ENCODE measurements around the gene GAL3ST3.

Gene GAL3ST3

DNA sequence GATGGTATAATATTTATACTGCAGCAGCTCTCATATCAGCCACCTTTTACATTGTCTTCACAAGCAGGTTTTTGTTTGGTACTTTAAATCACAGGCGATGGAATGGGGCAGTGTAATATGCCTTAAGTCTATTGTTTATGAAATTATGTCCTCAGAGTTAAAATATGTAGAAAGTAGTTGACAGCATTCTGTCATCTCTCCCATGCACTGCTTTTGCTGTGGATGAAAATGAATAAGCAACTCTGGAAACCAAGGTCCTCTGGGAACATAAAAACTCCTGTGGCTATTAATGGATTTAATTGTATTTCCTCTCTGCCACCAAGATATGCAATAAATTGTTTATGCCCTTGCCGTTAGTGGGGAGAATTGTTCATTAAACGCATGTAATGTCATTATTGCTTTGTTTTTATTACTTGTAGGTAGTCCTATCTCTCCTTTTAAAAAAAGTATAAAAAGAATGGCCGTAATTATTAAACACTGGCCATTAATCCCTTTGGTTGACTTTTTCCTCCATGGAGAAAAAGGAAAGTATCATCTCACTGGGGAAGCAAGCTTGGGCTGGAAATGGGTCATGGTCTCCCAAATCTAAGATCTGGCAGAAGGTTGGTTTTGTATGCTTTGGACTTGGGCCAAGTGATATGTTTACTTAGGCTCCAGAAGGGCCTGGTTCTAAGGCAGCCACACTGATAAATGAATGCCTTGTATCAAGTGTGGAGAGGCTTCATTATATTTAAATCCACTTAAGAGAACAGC is 34.2 kb upstream of the GAL3ST3 start:
- peak; percentile 10; the same call in 1 of the 3 replicates for ATAC-seq
- TF ChIP-seq ZNF70 (CRISPR knock-in tag; IDR thresholded peaks at IDR 0.05) (0 out of 2 replicates have a peak, but pooled peaks have one; percentile 4), ZFP3 (CRISPR knock-in tag; IDR thresholded peaks at IDR 0.05) (no peak), TCF4 (CRISPR knock-in tag; IDR thresholded peaks at IDR 0.05; ENCODE audit: borderline replicate concordance) (peak; percentile 85), ZNF8 (CRISPR knock-in tag; IDR thresholded peaks at IDR 0.05) (no peak), ZFP30 (CRISPR knock-in tag; IDR thresholded peaks at IDR 0.05) (no peak), ESRRG (CRISPR knock-in tag; IDR thresholded peaks at IDR 0.05) (no peak), ISL1 (CRISPR knock-in tag; IDR thresholded peaks at IDR 0.05) (peak; percentile 84), SNAI2 (CRISPR knock-in tag; IDR thresholded peaks at IDR 0.05) (no peak), RARB (CRISPR knock-in tag; IDR thresholded peaks at IDR 0.05) (no peak), OSR1 (CRISPR knock-in tag; IDR thresholded peaks at IDR 0.05) (no peak), ARNTL (CRISPR knock-in tag; IDR thresholded peaks at IDR 0.05; ENCODE audit: borderline replicate concordance, low read depth) (no peak), ZNF565 (CRISPR knock-in tag; conservative IDR thresholded peaks at IDR 0.05; ENCODE audit: low read depth) (peak; percentile 76; the same call in 1 of the 2 replicates), GLIS3 (CRISPR knock-in tag; IDR thresholded peaks at IDR 0.05) (no peak), TOX (CRISPR knock-in tag; IDR thresholded peaks at IDR 0.05; ENCODE audit: borderline replicate concordance) (no peak)
- TF ChIP-seq, protein P1, sequence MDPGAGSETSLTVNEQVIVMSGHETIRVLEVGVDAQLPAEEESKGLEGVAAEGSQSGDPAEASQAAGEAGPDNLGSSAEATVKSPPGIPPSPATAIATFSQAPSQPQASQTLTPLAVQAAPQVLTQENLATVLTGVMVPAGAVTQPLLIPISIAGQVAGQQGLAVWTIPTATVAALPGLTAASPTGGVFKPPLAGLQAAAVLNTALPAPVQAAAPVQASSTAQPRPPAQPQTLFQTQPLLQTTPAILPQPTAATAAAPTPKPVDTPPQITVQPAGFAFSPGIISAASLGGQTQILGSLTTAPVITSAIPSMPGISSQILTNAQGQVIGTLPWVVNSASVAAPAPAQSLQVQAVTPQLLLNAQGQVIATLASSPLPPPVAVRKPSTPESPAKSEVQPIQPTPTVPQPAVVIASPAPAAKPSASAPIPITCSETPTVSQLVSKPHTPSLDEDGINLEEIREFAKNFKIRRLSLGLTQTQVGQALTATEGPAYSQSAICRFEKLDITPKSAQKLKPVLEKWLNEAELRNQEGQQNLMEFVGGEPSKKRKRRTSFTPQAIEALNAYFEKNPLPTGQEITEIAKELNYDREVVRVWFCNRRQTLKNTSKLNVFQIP (CRISPR knock-in tag; IDR thresholded peaks at IDR 0.05; ENCODE audit: borderline replicate concordance, low read depth): no peak
- TF ChIP-seq, protein P2, sequence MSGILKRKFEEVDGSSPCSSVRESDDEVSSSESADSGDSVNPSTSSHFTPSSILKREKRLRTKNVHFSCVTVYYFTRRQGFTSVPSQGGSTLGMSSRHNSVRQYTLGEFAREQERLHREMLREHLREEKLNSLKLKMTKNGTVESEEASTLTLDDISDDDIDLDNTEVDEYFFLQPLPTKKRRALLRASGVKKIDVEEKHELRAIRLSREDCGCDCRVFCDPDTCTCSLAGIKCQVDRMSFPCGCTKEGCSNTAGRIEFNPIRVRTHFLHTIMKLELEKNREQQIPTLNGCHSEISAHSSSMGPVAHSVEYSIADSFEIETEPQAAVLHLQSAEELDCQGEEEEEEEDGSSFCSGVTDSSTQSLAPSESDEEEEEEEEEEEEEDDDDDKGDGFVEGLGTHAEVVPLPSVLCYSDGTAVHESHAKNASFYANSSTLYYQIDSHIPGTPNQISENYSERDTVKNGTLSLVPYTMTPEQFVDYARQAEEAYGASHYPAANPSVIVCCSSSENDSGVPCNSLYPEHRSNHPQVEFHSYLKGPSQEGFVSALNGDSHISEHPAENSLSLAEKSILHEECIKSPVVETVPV (CRISPR knock-in tag; IDR thresholded peaks at IDR 0.05): peak; percentile 67; the same call in 1 of the 2 replicates
- TF ChIP-seq, protein P3, sequence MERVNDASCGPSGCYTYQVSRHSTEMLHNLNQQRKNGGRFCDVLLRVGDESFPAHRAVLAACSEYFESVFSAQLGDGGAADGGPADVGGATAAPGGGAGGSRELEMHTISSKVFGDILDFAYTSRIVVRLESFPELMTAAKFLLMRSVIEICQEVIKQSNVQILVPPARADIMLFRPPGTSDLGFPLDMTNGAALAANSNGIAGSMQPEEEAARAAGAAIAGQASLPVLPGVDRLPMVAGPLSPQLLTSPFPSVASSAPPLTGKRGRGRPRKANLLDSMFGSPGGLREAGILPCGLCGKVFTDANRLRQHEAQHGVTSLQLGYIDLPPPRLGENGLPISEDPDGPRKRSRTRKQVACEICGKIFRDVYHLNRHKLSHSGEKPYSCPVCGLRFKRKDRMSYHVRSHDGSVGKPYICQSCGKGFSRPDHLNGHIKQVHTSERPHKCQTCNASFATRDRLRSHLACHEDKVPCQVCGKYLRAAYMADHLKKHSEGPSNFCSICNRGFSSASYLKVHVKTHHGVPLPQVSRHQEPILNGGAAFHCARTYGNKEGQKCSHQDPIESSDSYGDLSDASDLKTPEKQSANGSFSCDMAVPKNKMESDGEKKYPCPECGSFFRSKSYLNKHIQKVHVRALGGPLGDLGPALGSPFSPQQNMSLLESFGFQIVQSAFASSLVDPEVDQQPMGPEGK (CRISPR knock-in tag; IDR thresholded peaks at IDR 0.05; ENCODE audit: borderline replicate concordance): no peak
- TF ChIP-seq, protein P4, sequence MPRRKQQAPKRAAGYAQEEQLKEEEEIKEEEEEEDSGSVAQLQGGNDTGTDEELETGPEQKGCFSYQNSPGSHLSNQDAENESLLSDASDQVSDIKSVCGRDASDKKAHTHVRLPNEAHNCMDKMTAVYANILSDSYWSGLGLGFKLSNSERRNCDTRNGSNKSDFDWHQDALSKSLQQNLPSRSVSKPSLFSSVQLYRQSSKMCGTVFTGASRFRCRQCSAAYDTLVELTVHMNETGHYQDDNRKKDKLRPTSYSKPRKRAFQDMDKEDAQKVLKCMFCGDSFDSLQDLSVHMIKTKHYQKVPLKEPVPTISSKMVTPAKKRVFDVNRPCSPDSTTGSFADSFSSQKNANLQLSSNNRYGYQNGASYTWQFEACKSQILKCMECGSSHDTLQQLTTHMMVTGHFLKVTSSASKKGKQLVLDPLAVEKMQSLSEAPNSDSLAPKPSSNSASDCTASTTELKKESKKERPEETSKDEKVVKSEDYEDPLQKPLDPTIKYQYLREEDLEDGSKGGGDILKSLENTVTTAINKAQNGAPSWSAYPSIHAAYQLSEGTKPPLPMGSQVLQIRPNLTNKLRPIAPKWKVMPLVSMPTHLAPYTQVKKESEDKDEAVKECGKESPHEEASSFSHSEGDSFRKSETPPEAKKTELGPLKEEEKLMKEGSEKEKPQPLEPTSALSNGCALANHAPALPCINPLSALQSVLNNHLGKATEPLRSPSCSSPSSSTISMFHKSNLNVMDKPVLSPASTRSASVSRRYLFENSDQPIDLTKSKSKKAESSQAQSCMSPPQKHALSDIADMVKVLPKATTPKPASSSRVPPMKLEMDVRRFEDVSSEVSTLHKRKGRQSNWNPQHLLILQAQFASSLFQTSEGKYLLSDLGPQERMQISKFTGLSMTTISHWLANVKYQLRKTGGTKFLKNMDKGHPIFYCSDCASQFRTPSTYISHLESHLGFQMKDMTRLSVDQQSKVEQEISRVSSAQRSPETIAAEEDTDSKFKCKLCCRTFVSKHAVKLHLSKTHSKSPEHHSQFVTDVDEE (CRISPR knock-in tag; IDR thresholded peaks at IDR 0.05): peak; percentile 77; the same call in 1 of the 2 replicates
- TF ChIP-seq, protein P5, sequence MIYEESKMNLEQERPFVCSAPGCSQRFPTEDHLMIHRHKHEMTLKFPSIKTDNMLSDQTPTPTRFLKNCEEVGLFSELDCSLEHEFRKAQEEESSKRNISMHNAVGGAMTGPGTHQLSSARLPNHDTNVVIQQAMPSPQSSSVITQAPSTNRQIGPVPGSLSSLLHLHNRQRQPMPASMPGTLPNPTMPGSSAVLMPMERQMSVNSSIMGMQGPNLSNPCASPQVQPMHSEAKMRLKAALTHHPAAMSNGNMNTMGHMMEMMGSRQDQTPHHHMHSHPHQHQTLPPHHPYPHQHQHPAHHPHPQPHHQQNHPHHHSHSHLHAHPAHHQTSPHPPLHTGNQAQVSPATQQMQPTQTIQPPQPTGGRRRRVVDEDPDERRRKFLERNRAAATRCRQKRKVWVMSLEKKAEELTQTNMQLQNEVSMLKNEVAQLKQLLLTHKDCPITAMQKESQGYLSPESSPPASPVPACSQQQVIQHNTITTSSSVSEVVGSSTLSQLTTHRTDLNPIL (CRISPR knock-in tag; IDR thresholded peaks at IDR 0.05; ENCODE audit: low read depth): no peak

DNA sequence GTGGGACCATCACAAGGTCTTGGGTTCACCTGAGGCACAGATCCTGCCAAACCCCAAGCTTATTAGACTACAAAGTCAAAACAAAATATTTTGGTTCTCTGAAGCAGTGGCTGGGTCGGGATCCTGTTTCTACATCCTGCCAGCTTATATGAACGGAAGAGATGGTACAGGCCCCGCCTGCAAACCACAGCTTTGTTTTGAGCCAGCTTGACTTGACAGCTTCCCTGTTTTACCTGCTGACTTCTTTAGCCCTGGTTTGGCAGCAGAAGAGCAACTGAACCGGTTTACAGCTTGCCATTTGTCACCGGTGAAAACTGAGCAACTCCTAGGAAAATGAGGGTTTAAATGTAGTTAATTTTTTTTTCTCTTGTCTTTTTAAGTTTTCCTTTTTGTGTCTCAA is 32.5 kb upstream of the GAL3ST3 start:
- peak; percentile 65 for ATAC-seq

More for the DNA sequence above, 32.5 kb upstream of the GAL3ST3 start:
- TF ChIP-seq ARNTL (CRISPR knock-in tag; IDR thresholded peaks at IDR 0.05; ENCODE audit: borderline replicate concordance, low read depth) (no peak), PPARA (CRISPR knock-in tag; IDR thresholded peaks at IDR 0.05; ENCODE audit: borderline replicate concordance) (no peak), ZNF565 (CRISPR knock-in tag; conservative IDR thresholded peaks at IDR 0.05; ENCODE audit: low read depth) (no peak), BACH2 (CRISPR knock-in tag; IDR thresholded peaks at IDR 0.05; ENCODE audit: borderline replicate concordance) (no peak), ZFP3 (CRISPR knock-in tag; IDR thresholded peaks at IDR 0.05) (no peak), CSDC2 (CRISPR knock-in tag; IDR thresholded peaks at IDR 0.05) (no peak), ISL1 (CRISPR knock-in tag; IDR thresholded peaks at IDR 0.05) (no peak), GLIS3 (CRISPR knock-in tag; IDR thresholded peaks at IDR 0.05) (no peak)
- TF ChIP-seq, protein P3 (CRISPR knock-in tag; IDR thresholded peaks at IDR 0.05; ENCODE audit: borderline replicate concordance): no peak
- TF ChIP-seq, protein P4 (CRISPR knock-in tag; IDR thresholded peaks at IDR 0.05): no peak
- TF ChIP-seq, protein P1 (CRISPR knock-in tag; IDR thresholded peaks at IDR 0.05; ENCODE audit: borderline replicate concordance, low read depth): no peak

Measured in SK-N-SH treated with all-trans-retinoic acid at 6 μM for 48 hours (cell line).